HepG2 (cell line): ENCODE data around the gene ZNF222. TPM values are rescaled to one million over a fixed set of nuclear protein-coding genes. Genes with fewer than 3 reads are reported as not detected.

ENCODE experiments used
- ARID5B ChIP-seq: IDR thresholded peaks from 2 replicates; pipeline ENCODE4 v1.4.0; 2020; ENCODE audit warnings: mild to moderate bottlenecking, missing genetic modification reagents
- ARNTL ChIP-seq: sonication (generic); formaldehyde crosslinking; IDR thresholded peaks from 2 replicates; pipeline ENCODE4 v1.4.0; 2020; ENCODE audit warnings: mild to moderate bottlenecking, missing genetic modification reagents
- ASH2L ChIP-seq: fragments of 300-600, 200-600 bp; sonication (generic); IDR thresholded peaks from 2 replicates; pipeline ENCODE4 v1.7.0; 2017; ENCODE audit warnings: low read depth, mild to moderate bottlenecking, moderate library complexity, mixed read lengths, low read length; ENCODE audit not compliant: insufficient read length
- CHD2 ChIP-seq: IDR thresholded peaks from 2 replicates; pipeline ENCODE4 v1.6.1; 2011; ENCODE audit warnings: low read depth, low read length, improper control_type of control experiment
- FOXJ3 ChIP-seq: sonication (generic); formaldehyde crosslinking; IDR thresholded peaks from 2 replicates; pipeline ENCODE4 v1.4.0; 2020; ENCODE audit warnings: missing genetic modification reagents, mild to moderate bottlenecking, borderline replicate concordance
- HCFC1 ChIP-seq: fragments of 150-350 bp; IDR thresholded peaks from 2 replicates; pipeline ENCODE4 v1.6.1; 2014; ENCODE audit warnings: low read depth, low read length
- KDM5A ChIP-seq: fragments of 200-600 bp; sonication (generic); IDR thresholded peaks from 2 replicates; pipeline ENCODE4 v1.7.0; 2018; ENCODE audit warnings: antibody characterized with exemption, mild to moderate bottlenecking, low read length, borderline replicate concordance
- LCORL ChIP-seq, 2 experiments: fragments of 450-650 bp in 1 of 2; sonication (generic) in 1 of 2; formaldehyde crosslinking in 1 of 2; IDR thresholded peaks; 2 replicates each; pipeline versions ENCODE4 v1.5.0 to v1.6.1; 2017 to 2020; ENCODE audit warnings: antibody characterized with exemption in 1 of 2, missing genetic modification reagents in 1 of 2
- MAFK ChIP-seq, 2 experiments: IDR thresholded peaks in 1 of 2; conservative IDR thresholded peaks in 1 of 2; 2 replicates each; pipeline ENCODE4 v1.6.1; 2011; ENCODE audit warnings: improper control_type of control experiment in 2 of 2, low read length in 2 of 2
- MAZ ChIP-seq, 2 experiments: sonication (generic) in 1 of 2; formaldehyde crosslinking in 1 of 2; IDR thresholded peaks; 2 replicates each; pipeline versions ENCODE4 v1.5.0 to v1.6.1; 2012 to 2020; ENCODE audit warnings: low read depth in 2 of 2, mild to moderate bottlenecking in 2 of 2, borderline replicate concordance in 1 of 2, improper control_type of control experiment in 1 of 2, low read length in 1 of 2, missing genetic modification reagents in 1 of 2, moderate library complexity in 1 of 2
- MXI1 ChIP-seq: IDR thresholded peaks from 3 replicates; pipeline ENCODE4 v1.6.1; 2012; ENCODE audit warnings: low read depth, low read length, inconsistent platforms, borderline replicate concordance
- PCBP2 ChIP-seq: fragments of 200-400 bp; formaldehyde crosslinking; optimal IDR thresholded peaks from 2 replicates; pipeline ENCODE3; 2018; ENCODE audit warnings: low read length, low read depth; ENCODE audit not compliant: poor library complexity, severe bottlenecking
- PHF21A ChIP-seq: sonication (generic); formaldehyde crosslinking; IDR thresholded peaks from 2 replicates; pipeline ENCODE4 v1.5.0; 2020; ENCODE audit warnings: mild to moderate bottlenecking, missing genetic modification reagents
- SALL2 ChIP-seq: sonication (generic); formaldehyde crosslinking; IDR thresholded peaks from 2 replicates; pipeline ENCODE4 v1.8.1; 2023; ENCODE audit warnings: mild to moderate bottlenecking, missing genetic modification reagents, inconsistent platforms
- SIN3A ChIP-seq: IDR thresholded peaks from 2 replicates; pipeline ENCODE4 v1.6.1; 2011; ENCODE audit warnings: low read depth, mild to moderate bottlenecking, control low read depth, low read length, borderline replicate concordance
- YEATS2 ChIP-seq: sonication (generic); formaldehyde crosslinking; IDR thresholded peaks from 2 replicates; pipeline ENCODE4 v1.4.0; 2020; ENCODE audit warnings: missing genetic modification reagents, borderline replicate concordance
- ZNF136 ChIP-seq: sonication (generic); formaldehyde crosslinking; IDR thresholded peaks from 2 replicates; pipeline ENCODE4 v1.8.1; 2022; ENCODE audit warnings: low read depth, mild to moderate bottlenecking, moderate library complexity, missing genetic modification reagents
- ZNF605 ChIP-seq: sonication (generic); formaldehyde crosslinking; IDR thresholded peaks from 2 replicates; pipeline ENCODE4 v1.8.0; 2022; ENCODE audit warnings: mild to moderate bottlenecking, missing genetic modification reagents
- polyA plus RNA-seq, 8 experiments: library from polyadenylated mRNA; depleted of rRNA in 3 of 8; stranded (reverse) in 7 of 8; unstranded in 1 of 8; fragments of >200 nt; fragmentation: Illumina TruSeq in 4 of 8; extraction: Trizol in 4 of 8; gene quantifications; 2 replicates each; pipeline versions ENCODE4 v1.2.1 to v1.2.3, GENCODE V29; 2011 to 2016; ENCODE audit warnings: low read depth in 4 of 8, missing spikeins in 1 of 8, mixed read lengths in 1 of 8; ENCODE audit not compliant: insufficient read depth in 1 of 8
- total RNA-seq, 5 experiments: library from RNA; depleted of rRNA; stranded (reverse); fragments of >200 nt; fragmentation: Illumina TruSeq; extraction: Trizol; gene quantifications; 2 replicates each; pipeline ENCODE4 v1.2.3, GENCODE V29; 2016; ENCODE audit warnings: low read depth in 1 of 5
- TF ChIP-seq, protein P1 (sequence below): conservative IDR thresholded peaks from 2 replicates; pipeline ENCODE4 v1.6.1; 2018; ENCODE audit warnings: missing genetic modification reagents
- TF ChIP-seq, protein P2 (sequence below): sonication (generic); formaldehyde crosslinking; IDR thresholded peaks from 2 replicates; pipeline ENCODE4 v1.5.0; 2020; ENCODE audit warnings: missing genetic modification reagents

The ZNF222 gene
- total and polyA plus RNA-seq, 2 of the 13 experiments (the other 11 are each of a cell fraction or from before 2014, with no cell fraction given): 2.2 to 6.2 TPM

GRCh38 chr19:44051650-44052402, 26.6 kb downstream of the ZNF222 start, which contains the start of gene ZNF223 (continued):
- TF ChIP-seq CHD2 (peak; percentile 36; the same call in 1 of the 2 replicates), YEATS2 (CRISPR knock-in tag) (peak; percentile 82; the same call in 1 of the 2 replicates), PHF21A (peak; percentile 75; the same call in 1 of the 2 replicates), ZNF605 (CRISPR knock-in tag) (peak; percentile 60; the same call in 1 of the 2 replicates), SALL2 (peak; percentile 74; the same call in 1 of the 2 replicates), ASH2L (peak; percentile 47), SIN3A (peak; percentile 91; the same call in 1 of the 2 replicates), ARID5B (CRISPR knock-in tag) (0 out of 2 replicates have a peak, but pooled peaks have one; percentile 45), MAZ (IDR thresholded peaks at IDR 0.05; ENCODE audit: borderline replicate concordance, low read depth, low read length) (peak; percentile 61; the same call in 1 of the 2 replicates), MAZ (CRISPR knock-in tag; IDR thresholded peaks at IDR 0.05; ENCODE audit: low read depth) (no peak; the same call in 1 of the 2 replicates), ZNF136 (CRISPR knock-in tag) (no peak), ARNTL (CRISPR knock-in tag) (peak; percentile 39), MXI1 (peak; percentile 23; the same call in 1 of the 3 replicates), FOXJ3 (CRISPR knock-in tag) (peak; percentile 26; the same call in 1 of the 2 replicates), PCBP2 (no peak), MAFK (conservative IDR thresholded peaks at IDR 0.05 in 1 of 2, IDR thresholded peaks at IDR 0.05 in 1 of 2; ENCODE audit: low read length in 2 of 2) (0 out of 4 replicates have a peak, but pooled peaks of 1 of the 2 experiments have one; percentile 0), HCFC1 (peak; percentile 93), LCORL (IDR thresholded peaks at IDR 0.05) (no peak), LCORL (CRISPR knock-in tag; IDR thresholded peaks at IDR 0.05) (peak; percentile 61), KDM5A (peak; percentile 65; the same call in 1 of the 2 replicates)
- TF ChIP-seq, protein P1, sequence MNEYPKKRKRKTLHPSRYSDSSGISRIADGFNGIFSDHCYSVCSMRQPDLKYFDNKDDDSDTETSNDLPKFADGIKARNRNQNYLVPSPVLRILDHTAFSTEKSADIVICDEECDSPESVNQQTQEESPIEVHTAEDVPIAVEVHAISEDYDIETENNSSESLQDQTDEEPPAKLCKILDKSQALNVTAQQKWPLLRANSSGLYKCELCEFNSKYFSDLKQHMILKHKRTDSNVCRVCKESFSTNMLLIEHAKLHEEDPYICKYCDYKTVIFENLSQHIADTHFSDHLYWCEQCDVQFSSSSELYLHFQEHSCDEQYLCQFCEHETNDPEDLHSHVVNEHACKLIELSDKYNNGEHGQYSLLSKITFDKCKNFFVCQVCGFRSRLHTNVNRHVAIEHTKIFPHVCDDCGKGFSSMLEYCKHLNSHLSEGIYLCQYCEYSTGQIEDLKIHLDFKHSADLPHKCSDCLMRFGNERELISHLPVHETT: 0 out of 2 replicates have a peak, but pooled peaks have one; percentile 19
- TF ChIP-seq, protein P2, sequence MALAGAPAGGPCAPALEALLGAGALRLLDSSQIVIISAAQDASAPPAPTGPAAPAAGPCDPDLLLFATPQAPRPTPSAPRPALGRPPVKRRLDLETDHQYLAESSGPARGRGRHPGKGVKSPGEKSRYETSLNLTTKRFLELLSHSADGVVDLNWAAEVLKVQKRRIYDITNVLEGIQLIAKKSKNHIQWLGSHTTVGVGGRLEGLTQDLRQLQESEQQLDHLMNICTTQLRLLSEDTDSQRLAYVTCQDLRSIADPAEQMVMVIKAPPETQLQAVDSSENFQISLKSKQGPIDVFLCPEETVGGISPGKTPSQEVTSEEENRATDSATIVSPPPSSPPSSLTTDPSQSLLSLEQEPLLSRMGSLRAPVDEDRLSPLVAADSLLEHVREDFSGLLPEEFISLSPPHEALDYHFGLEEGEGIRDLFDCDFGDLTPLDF (CRISPR knock-in tag): 0 out of 2 replicates have a peak, but pooled peaks have one; percentile 65
